Measurements from ENCODE around the gene TM2D3.
"Not testable (repeated sequence)": the region's sequence is repeated elsewhere in the genome, so short reads cannot be mapped to it uniquely, and the experiment has no call there.

Gene TM2D3

DNA sequence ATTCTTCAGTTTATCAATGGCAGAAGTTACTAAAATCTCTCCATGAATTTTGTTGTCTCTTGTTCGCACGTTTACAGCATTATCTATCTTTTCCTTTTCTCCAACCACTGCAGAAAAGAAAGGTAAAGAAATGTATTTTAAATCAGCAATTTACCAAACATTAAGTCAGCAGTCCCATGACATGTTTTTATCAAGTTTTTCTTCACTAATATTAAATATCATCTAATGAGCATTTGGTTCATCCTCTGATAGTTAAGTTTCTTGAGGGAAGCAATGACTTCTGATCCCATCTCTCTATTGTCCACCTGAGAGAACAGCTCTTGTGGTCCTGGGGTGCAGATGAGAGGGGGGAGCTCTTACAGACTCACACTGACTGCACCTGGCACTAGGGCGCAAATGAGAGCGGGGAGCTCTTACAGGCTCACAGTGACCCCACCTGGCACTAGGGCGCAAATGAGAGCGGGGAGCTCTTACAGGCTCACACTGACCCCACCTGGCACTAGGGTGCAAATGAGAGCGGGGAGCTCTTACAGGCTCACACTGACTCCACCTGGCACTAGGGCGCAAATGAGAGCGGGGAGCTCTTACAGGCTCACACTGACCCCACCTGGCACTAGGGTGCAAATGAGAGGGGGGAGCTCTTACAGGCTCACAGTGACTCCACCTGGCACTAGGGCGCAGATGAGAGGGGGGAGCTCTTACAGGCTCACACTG, 2.6 kb upstream of the TM2D3 start:
- not testable (repeated sequence) for DNase-seq (ENCODE audit: low spot score)

DNA sequence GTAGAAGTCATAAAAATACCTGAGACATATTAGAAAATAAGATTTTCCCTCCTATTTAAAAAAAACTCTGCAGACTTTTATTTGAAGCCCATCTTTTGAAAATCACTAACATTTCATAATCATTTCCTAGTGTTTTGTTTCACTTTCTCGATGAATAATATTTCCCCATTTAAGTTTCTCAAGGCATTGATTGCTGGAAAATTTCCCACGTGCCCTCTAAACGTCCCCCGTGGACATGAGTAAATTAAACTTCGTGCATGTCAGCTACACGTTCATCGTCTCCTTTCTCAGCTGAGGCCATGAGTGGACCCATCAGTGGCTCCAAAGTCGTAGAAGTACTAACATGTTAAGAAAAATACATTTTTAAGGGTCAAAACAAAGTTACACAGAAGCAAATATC, 2.0 kb upstream of the TM2D3 start:
- no peak for DNase-seq (ENCODE audit: low spot score)

DNA sequence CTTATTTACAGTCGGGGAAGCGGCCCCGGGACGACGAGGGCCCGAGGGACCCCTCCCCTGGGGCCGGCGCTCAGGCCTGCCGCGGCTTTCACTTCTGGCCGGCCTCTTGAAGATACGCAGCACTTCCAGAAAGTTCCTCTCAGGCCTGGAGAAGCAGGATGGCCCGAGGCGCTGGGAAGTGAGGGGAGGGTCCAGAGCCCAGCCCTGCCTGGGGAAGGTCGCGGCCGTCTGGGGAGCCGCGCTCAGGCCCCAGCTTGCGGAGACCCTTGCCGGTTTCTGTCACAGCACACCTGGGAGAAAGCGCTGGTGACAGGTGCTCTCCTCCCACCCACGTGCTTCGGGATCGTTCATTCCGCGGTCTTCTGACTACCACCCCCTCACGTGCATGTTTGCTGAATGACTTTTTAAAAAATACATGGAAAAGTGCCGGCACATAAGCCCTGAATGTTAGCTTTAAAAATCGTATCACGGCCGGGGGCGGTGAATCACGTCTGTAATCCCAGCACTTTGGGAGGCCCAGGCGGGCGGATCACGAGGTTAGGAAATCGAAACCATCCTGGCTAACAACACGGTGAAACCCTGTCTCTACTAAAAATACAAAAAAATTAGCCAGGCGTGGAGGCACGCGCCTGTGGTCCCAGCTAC, 727 bp upstream of the TM2D3 start:
- DNase-seq (ENCODE audit: low spot score) = no peak

- no peak for DNase-seq (ENCODE audit: low spot score)
These were observed 555 bp downstream of the TM2D3 start for GRCh38 chr15:101651554-101652097.

- no peak for DNase-seq (ENCODE audit: low spot score)
These were observed 2.0 kb downstream of the TM2D3 start for GRCh38 chr15:101650145-101650544.

- no peak for DNase-seq (ENCODE audit: low spot score)
These were observed 3.8 kb downstream of the TM2D3 start for GRCh38 chr15:101648356-101648755.

DNA sequence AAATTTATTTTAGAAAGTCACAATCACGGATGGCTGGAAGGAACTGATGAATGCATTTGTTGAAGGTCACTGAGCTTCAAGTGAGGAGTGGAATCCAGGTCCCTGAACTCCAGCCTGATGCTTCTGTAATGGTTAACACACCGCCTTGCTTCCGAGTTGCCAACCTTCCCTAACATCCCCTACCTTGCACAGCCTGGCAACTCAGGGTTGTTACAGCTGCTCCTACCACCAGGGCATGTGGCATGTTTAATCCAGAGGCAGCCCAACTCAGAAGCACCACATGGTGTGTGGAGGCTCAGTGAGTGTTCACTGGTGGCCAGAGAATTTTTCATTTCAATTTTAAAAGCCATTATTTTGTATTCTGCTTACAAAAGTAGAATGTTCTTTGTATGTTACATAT, 4.9 kb downstream of the TM2D3 start:
- no peak for DNase-seq (ENCODE audit: low spot score)

DNA sequence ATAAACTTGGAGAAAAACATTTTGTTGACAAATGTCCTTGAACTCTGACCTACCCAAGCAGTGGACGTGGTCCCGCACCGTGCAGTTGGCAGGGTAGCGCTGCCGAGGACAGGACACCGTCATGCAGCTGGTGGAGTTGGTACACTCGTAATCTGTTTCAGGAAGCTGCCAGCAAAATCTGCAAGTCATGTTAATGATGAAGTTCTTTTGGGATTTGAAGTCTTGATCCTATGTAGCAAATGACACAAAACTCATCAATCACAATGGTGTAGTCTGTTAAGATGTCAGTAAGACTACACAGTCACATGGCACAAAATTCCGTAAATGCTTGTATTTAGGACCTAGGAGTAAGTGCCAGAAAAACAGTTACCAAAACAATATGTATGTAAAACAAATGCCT, 5.5 kb downstream of the TM2D3 start:
- no peak for DNase-seq (ENCODE audit: low spot score)

- DNase-seq (ENCODE audit: low spot score) = no peak
These were observed 9.8 kb downstream of the TM2D3 start for GRCh38 chr15:101642361-101642760.

- no peak for DNase-seq (ENCODE audit: low spot score)
These were observed 10.3 kb downstream of the TM2D3 start for GRCh38 chr15:101641894-101642293.

- peak; percentile 72 for DNase-seq (ENCODE audit: low spot score)
These were observed 10.9 kb downstream of the TM2D3 start for GRCh38 chr15:101641129-101641764.

GRCh38 chr15:101639667-101640066, 12.5 kb downstream of the TM2D3 start:
- no peak for DNase-seq (ENCODE audit: low spot score)

- no peak for DNase-seq (ENCODE audit: low spot score)
These were observed 14.3 kb downstream of the TM2D3 start for GRCh38 chr15:101637919-101638318.

GRCh38 chr15:101637516-101637915, 14.7 kb downstream of the TM2D3 start:
- no peak for DNase-seq (ENCODE audit: low spot score)

GRCh38 chr15:101637038-101637437, 15.1 kb downstream of the TM2D3 start:
- DNase-seq (ENCODE audit: low spot score) = no peak

DNA sequence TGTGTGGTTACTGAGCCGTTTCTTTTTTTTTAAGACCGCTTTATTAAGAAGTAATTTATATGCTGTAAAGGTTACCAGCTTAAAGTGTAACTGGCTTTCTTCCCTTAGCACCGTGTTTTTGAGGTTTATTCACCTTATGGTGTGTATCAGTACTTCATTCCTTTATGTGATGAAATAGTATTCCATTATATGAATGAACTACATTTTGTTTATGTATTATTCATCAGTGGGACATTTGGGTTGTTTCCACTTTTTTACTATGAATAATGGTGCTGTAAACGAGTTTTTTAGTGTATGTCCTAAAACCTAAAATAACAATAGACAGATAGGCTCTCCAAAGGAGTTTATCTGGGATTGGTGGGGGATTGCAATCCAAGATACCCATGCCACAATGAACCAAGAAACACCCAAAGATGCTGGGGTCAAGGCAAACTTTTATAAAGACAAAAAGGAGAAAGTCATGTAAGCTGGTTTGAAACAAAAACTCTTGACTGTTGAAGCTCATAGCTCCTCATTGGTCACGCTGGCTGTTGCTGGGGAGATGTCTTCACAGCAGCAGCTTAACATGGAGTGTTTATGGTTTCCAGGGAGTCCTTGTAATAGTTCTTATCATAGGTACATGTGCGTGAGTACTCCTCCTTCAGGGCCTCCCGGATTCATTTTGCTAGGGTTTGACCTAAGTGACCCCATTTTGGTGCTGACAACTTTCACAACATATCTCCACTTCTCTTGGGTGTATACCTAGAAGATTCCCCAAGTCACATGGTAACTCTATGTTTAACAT, 16.0 kb downstream of the TM2D3 start:
- no peak for DNase-seq (ENCODE audit: low spot score)

DNA sequence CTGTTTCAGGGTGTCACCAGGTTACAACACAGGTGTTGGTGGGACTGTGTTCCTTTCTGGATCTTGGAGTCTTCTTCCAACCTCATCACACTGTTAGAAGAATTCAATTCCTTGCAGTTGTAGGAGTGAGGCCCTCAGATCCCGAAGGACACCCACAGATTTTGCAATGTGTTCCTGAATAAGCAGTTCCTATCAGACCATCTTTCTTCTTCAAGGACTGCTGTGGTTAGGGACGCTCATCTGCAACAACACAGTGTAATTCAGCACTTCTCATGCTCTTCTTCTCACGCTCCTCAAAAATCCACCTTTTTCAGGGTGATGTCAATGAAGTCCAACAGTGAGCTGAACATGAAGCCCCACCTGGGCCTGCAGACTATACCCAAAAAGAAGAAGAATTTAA, 18.8 kb downstream of the TM2D3 start:
- no peak for DNase-seq (ENCODE audit: low spot score)

GRCh38 chr15:101626729-101627128, 25.5 kb downstream of the TM2D3 start:
- DNase-seq (ENCODE audit: low spot score) = not testable (repeated sequence)

GRCh38 chr15:101625980-101626379, 26.2 kb downstream of the TM2D3 start:
- no peak for DNase-seq (ENCODE audit: low spot score)

DNA sequence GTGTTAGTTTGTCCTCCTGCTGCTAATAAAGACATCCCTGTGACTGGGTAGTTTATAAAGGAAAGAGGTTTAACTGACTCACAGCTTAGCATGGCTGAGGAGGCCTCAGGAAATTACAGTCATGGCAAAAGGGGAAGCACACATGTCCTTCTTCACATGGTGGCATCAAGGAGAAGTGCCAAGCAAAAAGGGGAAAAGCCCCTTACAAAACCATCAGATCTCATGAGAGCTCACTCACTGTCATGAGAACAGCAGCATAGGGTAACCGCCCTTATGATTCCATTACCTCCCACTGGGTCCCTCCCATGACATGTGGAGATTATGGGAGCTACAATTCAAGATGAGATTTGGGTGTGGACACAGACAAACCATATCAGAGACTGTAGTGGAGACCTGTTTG, 27.0 kb downstream of the TM2D3 start:
- DNase-seq (ENCODE audit: low spot score) = no peak

DNA sequence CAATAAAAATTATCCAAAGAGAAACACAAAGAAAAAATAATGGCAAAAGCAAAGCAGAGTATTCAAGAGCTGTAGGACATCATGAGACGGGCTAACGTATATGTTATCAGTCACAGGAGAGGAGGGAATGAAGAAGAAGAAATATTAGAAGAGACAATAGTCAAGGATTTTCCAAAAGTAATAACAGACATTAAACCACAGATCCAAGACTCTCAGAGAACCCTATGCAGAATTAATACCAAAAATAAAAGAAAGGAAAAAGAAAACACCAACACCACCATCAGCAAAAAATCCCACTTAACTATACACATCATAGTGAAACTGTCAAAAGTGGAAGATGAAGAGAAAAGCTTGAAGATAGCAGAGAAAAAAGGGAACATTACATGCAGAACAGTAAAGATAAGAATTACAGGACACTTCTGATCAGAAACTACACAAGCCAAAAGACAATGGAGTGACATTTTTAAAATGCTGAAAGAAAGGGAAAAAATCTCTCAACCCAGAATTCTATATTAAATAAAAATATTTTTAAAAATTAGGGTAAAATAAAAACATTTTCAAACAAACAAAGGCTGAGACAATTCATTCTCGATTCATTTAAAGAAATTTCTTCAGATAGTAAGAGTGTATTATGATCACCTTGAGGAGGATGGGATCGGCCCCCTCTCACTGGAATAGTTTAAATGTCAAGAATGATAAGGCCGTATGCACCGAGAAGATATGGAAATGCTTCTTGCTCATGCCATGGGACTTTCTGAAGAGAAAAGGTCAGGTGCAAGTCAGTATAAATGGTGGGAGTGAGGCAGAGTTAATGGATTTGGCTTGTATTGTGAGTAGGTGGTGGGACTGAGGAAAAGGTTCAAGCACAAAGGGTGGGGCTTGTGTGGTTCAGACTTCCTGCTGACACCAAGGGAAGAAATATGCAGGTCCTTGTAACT, 28.5 kb downstream of the TM2D3 start:
- DNase-seq (ENCODE audit: low spot score) = no peak
